NCI-H226 (cell line): ENCODE measurements around the gene UTP11.
"Not testable (repeated sequence)": the region's sequence is repeated elsewhere in the genome, so short reads cannot be mapped to it uniquely, and the experiment has no call there.

Experiments
- DNase-seq: peaks from one replicate; pipeline ENCODE4 v3.0.0-alpha.2; 2015

Gene UTP11

GRCh38 chr1:38028105-38028591, 15.6 kb downstream of the UTP11 start:
- no peak for DNase-seq

DNA sequence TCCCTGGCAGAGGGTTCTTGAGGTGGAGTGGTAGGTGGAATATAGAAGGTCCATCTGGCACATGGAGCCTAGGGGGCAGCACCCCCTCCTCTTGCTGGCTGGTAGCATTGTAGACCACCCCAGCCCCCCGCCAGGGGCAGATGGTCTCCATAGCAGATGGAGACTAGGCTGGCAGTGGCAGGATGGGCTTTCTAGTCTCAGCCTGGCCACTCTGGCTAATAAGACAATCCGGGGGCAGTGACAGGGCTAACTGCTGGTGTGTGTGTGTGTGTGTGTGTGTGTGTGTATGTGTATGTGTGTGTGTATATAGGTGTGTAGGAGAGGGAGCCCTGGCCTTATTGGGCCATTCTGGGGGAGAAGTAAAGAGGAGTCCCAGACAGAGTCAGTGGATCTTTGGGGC, 16.1 kb downstream of the UTP11 start:
- DNase-seq = no peak

- DNase-seq = no peak
Observed at GRCh38 chr1:38029081-38029681, 16.6 kb downstream of the UTP11 start.

DNA sequence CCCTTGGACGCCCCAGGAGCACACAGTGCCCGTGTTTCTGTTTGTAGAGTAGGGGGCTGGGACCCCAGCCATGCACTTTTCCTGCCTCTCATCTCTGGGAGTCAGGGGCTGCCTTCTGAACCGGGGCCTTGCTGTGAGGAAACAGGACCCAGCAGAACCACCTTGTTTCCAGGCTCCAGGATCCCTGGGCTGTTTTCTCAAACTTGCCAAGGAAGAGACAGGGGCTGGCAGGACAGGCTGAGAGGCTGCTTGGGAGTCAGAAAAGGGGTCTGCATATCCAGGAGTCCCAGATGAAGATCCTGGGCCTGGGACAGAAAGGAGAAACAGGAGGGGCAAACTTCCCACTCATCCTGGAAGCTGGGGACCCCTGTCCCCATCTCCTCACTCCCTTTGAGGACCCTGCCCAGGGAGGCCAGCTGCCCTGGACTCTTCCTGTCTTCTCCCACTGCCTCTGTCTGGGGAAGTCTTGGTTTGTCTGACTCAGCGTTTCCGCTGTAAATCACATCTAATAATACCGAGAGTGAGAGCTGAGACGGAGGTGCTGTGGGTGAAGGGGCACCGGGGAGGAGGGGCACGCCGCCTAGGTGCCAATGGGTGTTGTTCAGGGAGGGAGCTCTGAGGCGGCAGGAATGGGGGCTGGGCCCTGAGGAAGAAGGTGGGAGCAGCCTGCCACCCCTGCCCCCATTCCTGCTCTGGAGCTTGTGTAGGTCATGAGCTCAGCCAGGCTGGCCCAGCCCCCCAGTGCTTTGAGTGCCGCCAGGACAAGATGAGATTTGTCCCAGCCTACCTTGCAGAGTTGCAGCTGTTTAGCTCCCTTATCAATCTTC, 17.4 kb downstream of the UTP11 start:
- peak; percentile 67 for DNase-seq

DNA sequence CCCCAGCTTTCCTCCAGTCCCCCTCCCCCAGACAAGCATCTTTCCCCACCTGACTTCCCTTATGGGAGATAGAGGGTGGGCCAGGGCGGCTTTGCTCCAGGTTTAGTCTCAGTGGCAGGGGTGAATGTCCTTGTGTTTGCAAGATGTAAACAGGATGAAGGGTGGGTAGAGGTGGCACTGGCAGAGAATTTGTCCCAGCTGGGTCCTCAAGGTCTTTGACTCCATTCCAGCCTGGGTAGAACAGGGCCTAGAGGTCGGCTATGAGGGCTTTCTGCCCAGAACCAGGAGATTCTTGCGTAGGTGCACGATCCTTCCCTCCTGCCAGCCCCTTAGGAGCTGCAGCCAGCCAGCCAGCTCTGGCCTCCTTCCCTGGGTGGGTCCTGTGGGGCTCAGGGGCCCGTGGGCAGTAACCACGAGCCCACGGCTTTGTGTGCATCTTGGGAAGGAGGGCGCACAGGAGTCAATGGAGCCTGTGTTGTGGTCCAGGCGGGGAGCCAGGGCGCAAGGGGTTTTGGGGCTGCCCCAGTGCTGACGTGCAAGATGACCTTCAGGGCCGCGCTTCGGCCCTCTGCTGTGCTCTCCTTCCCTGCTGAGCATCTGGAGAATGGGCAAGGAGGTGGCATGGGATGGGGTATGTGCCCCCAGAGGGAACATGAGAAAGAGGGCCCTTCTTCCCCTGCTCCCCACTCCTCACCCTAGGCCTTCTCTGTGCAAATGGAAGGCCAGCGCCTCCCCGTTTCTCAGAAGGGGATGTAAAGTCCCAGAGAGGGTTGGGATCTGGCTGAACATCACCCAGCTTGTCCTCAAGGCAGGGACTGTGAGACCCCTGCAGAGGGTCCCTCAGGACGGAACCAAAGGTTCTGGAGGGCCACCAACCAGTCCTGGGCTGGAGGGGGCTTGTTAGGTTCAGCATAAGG, 18.3 kb downstream of the UTP11 start:
- DNase-seq = no peak

GRCh38 chr1:38031513-38031866, 19.0 kb downstream of the UTP11 start:
- DNase-seq = no peak

DNA sequence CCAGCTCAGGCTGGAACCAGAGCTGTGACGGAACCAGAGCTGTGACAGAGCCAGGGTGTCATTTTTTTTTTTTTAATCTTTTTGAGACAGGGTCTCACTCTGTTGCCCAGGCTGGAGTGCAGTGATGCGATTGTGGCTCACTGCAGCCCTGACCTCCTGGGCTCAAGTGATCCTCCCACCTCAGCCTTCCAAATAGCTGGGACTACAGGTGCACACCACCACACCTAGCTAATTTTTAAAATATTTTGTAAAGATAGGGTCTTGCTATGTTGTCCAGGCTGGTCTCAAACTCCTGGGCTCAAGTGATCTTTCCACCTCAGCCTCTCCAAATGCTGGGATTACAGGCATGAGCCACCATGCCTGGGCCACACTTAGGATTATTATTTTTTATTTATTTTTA, 20.5 kb downstream of the UTP11 start:
- not testable (repeated sequence) for DNase-seq

DNA sequence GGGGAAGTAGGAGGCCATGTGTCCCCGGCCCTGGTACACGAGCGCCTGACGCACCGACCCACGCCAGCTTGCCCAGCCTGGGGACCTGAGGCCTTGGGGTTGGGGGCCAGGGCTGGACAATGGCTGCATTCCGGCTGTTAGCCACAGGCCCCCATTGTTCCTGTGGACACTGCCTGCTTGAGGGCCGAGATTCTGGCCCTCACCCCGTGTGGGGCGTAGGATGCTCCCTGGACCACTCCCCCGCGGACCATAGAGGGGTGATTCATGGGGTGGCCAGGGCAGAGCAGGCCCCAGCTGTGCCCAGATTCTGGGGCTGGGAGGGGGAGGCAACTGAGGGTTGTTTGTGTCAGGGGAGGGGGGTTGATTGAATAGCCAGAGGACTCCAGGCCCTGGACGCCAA, 22.3 kb downstream of the UTP11 start:
- DNase-seq = no peak

GRCh38 chr1:38037221-38037939, 24.8 kb downstream of the UTP11 start:
- peak; percentile 56 for DNase-seq

DNA sequence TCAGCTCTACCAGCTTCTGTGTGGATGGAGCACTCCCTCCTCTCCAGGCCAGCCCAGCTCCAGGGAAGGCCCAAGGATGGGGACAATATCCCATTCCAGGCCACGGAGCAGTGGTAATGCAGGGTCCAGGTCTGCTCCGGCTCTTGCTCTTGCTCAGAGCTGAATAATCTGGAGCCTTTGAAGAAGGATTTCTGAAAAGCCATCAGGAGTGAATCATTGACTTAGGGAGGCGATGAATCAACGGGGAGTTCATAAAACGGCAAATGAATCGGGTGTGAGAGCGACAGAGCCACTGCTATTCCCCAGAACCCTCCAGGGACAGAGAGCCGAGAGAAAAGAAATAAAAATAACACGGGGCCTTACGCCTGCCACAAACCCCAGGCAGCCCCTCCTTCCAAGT, 26.3 kb downstream of the UTP11 start:
- no peak for DNase-seq

GRCh38 chr1:38039331-38040088, 27.0 kb downstream of the UTP11 start:
- no peak for DNase-seq

- no peak for DNase-seq
Observed at GRCh38 chr1:38041936-38042834, 29.7 kb downstream of the UTP11 start.

- DNase-seq = no peak
Observed at GRCh38 chr1:38043036-38043747, 30.7 kb downstream of the UTP11 start.

- DNase-seq = no peak
Observed at GRCh38 chr1:38044221-38045215, 32.0 kb downstream of the UTP11 start.

- no peak for DNase-seq
Observed at GRCh38 chr1:38045401-38046332, 33.1 kb downstream of the UTP11 start.

DNA sequence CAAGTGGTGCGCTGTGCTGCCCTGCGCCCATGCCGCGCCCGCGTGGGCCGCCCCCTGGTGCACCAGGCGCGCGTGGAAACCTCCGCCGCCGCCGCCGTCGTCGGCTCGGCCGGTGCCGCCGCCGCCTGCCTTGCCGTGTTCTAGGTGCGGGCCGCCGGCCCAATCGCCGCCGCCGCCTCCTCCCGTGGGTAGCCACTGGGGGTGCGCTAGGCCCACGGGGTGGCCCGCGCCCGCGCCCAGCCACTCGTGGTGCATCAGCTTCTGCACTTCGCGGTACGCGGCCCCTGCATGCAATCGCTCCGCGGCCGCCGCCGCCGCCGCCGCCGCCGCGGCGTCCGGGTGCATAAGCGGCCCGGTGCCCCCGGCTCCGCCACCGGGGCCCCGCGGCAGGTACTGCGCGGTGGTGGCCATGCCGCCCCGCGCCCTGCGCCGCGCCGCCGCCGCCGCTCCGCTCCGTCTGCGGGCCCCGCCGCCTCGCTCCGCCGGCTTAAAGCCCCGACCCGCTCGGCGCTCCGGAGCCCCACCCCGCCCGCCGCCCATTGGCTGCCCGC, 33.9 kb downstream of the UTP11 start, which contains the start of gene POU3F1:
Gene POU3F1, minus strand, starts transcription at position 461 of the 551 bp plus-strand sequence. Its CDS starts 50 bp downstream, at position 411.
- no peak for DNase-seq
